Stimulated activated naive CD4-positive, alpha-beta T cell treated with Interleukin-2 at 50 U/mL for 16 hours (primary cell): ENCODE results near the gene BATF3.

ENCODE experiments used
- DNase-seq: peaks from one replicate; lab custom pipeline; 2025; lab: John Stamatoyannopoulos, UW

Gene BATF3

GRCh38 chr1:212684521-212685090 lies 15.0 kb downstream of the BATF3 start:
- DNase-seq, result no peak

- no peak for DNase-seq
Measured at GRCh38 chr1:212684076-212684475, 15.6 kb downstream of the BATF3 start.

DNA sequence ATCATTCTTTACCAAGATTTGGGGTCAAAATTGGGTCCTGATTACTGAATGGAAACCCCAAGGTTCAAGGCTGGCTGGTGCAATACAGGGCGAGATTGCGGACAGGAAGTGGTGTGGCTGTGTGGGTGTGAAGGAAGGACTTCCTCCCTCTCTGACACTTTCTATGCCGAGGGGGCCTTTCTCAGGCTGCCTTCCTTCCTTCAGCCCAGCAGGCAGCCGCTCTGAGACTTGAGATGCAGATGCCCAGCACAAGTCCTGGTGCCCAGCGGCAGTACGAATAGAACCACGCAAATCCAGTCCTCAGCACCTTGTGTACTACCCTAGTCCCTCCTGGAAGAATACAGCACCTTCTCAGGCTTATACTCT lies 16.3 kb downstream of the BATF3 start:
- DNase-seq, result peak; percentile 55

DNA sequence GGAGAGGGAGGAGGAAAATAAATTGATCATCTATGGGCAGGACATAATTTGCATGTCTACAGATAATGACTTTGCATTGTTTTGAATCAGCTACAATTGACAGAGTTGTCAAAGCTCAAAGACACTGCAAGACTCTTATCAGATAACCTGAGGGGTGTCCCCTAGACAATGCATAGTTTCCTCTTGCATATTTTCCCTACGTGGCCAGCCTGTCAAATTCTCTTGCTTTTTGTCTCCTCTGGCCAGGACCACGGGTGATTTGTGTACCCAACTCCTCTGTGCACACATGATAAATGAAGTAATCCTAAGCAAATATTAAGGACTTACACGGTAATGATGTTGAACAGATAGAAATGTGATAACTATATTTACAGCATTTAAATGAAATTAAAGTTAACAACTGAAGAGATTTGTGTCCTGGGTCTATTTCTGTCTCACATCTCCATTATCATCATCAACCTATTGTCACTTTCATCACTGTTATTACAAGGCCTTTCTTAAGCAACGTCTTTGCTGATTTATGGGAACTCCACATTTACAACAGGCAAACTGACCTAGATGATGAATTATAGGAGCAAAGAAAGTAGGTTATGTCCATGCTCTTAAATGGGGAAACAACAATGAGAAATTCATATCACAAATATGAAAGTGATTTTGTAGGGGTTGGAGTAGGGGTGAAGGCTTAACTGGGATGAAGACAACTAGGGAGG lies 18.8 kb downstream of the BATF3 start:
- DNase-seq, result no peak

DNA sequence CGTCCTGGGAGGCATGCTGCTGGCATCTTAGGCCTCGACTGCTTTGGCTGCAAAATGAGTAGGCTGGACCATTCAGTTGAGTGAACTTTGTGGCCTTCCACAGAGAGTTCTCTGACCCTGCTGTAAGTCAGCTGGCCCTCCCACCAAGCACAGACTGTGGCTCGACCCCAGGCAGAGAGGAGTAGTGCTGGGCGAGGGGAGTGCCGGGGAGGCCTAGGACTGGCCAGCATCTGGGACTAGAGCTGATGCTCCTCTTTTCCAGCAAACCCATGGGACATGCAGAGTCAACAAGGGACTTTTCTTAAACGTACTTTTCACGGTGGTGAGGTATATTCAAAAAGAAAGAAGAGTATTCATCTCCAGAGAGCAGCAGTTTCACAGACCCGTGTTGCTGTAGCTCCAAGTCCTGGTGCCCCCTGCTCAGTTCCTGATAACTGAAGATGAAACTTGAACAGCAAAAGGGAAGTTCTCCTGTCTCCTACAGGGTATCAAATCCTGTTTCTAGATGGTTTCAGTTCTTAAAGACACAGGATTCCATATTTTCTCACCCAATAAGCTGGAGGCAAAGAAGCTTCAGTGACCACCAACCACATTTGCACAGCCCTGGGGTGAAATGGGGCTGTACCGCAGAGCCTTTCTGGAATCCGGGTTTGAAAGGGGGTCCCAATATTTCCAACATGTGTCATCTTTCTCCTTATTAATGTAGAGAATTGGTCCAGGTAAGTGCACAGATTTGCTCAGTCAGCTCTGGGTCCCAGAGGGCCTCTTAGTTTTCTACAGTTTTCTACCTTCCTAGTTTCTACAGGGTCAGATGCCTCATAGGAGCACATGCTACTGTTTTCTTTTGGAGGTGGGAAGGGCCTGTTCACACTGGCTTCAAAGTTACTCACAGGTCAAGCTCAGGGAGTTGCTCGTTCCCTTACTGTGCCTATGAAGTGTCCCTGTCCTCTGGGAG lies 20.9 kb downstream of the BATF3 start:
- DNase-seq, result no peak

DNA sequence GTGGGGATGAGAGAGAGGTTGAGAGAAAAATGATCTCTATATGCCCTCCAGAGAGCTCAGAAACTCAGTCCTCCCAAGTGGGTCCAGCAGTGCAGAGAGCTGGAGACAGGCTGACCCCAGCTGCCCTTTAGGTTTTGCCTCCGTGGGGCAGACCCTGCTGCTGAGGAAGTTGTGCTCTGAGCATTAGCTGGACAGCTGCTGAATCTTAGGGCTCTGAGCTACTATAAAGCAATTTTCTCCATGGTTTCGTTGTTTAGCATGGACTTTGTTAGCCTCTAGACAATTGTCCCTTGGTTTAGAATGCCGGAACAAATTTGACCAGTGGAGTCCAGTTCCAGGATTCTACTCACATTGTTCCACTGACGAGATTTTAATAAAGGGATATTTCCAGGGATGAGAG lies 22.1 kb downstream of the BATF3 start:
- no peak for DNase-seq

- DNase-seq, result no peak
Measured at GRCh38 chr1:212677136-212677535, 22.5 kb downstream of the BATF3 start.

GRCh38 chr1:212675675-212676074 lies 24.0 kb downstream of the BATF3 start:
- no peak for DNase-seq

DNA sequence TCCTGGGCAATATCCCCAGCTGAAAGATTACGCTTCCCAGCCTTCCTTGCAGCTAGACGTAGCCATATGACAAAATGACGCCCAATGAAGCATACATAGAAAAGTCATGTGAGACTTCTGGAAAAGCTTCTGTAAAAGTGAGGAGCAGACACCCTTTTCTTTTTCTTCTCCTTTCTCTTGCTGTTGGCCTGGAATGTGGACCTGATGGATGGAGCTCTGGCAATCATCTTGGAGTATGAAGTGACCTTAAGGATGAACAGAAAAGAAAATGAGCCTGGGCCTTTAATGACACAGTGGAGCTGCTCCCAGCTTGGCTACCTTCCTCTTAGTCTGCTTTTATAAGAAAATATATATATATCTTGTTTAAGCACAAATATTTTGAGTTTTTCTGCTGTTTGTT lies 24.8 kb downstream of the BATF3 start:
- DNase-seq, result no peak

GRCh38 chr1:212671342-212672031 lies 28.2 kb downstream of the BATF3 start:
- no peak for DNase-seq

DNA sequence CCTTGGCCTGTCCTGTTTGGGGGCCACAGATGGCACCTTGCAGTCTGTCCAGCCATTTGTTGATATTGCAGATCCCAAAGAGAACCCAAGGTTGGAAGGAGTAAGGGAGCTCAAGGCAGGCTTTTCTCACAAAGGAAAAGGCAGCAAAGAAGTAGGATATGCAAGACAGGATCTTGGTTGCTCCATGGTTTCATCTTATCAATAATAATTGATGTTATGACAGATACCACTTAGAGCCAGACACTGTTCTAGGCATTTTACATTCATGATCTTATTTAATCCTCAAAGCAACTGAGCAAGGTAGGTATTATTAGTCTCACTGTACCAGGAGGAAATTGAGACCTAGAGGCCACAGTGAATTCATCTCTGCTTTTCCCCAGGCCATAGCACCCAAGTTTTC lies 28.8 kb downstream of the BATF3 start:
- no peak for DNase-seq

DNA sequence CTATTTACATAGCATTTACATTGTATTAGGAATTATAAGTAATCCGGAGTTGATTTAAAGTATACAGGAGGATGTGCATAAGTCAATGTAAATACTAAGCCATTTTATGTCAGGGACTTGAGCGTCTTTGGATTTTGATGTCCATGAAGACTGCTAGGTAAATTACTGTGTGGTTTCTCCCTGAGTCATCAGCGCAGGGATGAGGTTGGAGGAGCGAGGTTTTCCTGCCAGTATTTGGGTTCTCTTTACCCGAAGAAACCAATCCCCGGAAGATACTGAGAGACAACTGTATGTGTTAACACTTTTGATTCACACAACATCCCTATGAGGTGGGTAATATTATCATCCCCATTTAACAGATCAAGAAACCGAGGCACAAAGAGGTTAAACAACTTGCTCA lies 29.3 kb downstream of the BATF3 start:
- no peak for DNase-seq

DNA sequence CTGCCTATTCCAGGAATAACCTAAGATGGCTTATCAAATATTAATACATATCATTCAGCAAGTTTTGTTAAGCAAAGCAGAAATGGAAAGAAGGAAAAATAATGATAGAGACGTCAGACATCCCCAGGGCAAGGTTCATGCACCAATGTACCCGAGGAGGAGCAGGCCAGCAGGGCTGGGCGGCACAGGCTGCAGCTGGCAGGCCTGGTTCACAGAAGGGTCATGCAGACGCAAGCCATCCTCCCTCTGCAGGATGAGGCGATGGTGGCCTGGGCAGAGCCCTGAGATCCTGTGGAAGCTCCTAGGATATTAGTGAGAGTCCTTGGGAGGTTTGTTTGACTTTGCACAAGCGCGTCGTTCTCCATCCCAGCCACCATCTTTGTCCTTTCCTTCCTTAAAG lies 30.0 kb downstream of the BATF3 start:
- DNase-seq, result no peak

GRCh38 chr1:212669102-212669501 lies 30.5 kb downstream of the BATF3 start:
- DNase-seq, result no peak

GRCh38 chr1:212668477-212668876 lies 31.2 kb downstream of the BATF3 start:
- DNase-seq, result no peak

DNA sequence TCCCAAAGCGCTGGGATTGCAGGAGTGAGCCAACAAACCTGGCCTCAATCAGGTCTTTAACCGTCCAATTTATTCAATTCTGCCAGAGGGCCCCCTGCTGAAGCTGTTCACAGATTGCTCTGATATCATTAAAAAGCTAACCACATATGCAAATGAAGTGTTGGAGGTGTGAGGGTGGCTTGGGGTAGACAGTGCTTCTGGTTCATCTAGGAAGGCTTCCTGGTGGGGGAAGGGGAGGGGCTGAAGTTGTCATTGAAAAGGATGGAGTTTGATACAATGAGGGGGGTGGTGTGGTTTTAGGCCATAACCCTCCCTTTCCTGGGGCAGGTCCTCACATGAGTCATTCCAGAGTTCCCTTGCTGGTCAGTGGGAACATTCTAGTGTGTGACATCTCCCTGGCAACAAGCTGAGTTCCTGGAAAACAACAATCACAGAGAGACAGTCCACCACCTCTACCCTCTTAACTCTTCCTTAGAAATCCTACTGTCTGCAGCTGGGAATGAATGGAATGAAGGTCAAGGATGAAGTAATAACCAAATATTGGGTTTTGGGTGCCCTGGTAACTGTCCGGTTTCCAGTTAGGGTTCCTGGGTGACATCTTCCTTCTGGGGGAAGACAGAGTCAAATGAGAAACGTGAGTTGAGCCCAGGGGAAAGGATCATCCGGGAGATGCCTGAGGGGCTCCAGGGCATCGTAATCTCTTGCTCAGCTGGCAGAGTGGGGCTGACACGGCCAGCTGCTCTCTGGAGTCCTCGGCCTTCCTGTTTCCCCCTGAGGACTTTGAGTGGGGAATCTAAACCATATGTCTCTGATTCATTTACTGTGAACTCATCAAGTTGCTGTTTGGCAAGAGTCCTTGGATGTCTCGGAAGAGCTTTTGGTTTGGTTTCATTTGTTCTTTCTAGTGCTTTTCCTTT lies 32.2 kb downstream of the BATF3 start:
- no peak for DNase-seq

DNA sequence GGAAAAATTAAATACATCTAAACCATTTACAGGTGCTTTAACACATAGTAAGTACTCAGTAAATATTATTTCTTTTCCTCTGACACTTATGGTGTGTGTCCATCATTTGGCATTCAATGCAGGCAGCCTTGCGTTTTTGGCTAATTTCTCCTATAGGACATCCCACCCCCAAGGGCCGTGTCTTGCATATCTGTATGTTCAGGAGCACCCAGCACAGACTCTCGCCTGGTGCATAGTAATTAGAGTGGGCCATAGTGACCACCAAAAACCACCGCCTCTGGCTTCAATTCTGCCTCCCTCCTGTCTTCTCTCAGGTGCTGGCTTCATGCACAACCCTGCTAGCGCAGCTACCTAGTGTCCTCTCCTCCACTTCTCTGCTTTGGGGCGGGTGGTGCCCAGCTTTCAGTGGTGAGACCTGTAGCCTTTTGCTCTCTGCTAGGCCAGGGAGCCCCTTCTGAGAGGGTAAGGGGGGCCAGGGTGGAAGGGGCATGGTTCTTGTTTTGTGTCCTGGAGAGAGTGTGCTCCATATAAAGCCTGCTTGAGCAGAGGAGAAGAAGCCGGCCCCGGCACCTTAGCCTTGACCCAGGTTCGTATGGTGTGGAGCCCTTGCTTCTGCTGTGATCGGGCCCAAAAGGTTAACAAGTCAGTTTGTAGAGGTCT lies 33.4 kb downstream of the BATF3 start:
- DNase-seq, result no peak

DNA sequence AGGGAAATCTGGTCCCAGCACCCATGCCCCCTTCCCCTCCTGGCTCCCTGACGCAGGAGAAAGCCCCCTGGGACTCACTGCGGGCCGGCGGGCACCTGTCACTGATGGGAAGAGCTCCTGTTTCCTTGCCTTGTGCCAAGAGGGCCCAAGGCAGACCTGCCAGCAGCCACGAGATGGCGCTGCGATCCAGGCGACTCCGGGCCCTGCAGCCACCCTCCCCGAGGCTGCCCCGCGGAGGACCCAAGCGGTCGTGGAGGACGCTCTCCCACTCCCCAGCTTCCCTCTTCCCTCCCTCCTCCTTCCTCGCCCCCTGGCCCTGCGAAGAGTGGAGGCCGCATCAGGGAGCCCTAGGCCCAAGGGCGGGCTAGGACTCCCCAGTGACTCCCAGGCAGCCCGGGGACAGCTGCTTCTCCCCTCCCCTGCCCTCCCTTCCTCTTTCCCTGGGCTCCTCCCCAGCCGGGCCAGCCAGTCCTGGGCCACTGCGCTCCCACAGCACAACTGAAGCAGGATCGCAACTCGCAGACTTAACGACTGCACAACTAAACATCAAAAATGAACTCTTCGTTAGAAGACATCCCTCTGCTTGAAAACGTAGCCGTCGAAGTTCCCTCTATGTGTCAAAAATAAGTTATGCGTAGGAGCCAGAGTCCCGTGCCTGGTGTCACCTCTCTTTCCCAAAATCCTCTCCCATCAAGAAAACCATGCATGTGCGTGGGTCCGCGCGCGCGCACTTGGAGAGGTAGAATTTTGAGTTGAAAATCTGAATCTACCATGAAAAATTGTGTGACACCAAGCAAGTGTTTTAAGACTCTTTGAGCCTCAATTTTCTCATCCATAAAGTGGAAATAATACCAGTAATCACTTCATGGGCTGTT lies 34.2 kb downstream of the BATF3 start:
- peak; percentile 72 for DNase-seq

DNA sequence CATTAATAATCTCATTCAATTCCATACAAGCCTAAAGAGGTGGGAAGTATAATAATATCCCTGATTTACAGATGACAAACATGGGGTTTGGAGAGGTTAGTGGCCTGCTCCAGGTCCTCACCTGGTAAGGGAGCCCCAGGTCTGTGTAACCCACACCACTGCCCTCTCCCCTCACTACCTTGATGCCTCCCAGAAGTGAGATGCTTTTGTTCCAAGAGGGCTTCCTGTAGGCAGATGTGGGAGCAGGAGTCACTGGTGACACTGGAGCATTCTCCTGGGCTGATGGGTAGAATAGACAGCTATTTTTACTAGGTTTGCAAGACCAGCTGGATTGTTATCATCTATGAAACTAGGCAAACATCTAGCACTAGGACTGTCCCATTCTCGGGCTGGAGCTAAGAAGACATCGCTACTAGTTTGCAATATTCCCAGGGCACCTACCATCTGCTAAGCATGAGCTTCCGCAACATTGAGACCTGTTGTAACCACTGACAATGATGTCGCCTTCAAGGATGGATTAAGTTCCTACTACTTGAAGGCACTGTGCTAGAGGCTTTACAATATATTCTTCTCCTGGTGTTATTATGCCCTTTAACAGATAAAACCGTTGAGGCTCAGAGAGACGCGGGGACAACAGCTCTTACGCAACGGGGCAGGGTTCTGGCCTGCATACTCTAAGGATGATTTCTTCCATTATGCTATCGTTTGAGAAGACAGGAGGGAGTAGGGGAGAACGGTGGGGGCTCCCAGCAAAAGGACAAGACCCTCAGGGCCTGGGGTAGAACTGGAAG lies 35.0 kb downstream of the BATF3 start:
- no peak for DNase-seq
